Parathyroid adenoma (tissue), 2 donors: Measurements from ENCODE around the gene TYK2.

ENCODE experiments used
- H2AFZ ChIP-seq: fragments of 300-600 bp; sonication (generic); one replicate; pipeline ENCODE4 v1.7.0; 2017; ENCODE audit warnings: antibody characterized with exemption, mild to moderate bottlenecking
- H3K27ac ChIP-seq: fragments of 300-600 bp; sonication (generic); one replicate; pipeline ENCODE4 v1.7.0; 2017
- H3K27me3 ChIP-seq: fragments of 300-600 bp; sonication (generic); one replicate; pipeline ENCODE4 v1.7.0; 2017; ENCODE audit warnings: low read length; ENCODE audit not compliant: control insufficient read depth, insufficient read depth
- H3K36me3 ChIP-seq: fragments of 300-600 bp; sonication (generic); one replicate; pipeline ENCODE4 v1.7.0; 2017; ENCODE audit warnings: low read length; ENCODE audit not compliant: control insufficient read depth, insufficient read depth
- H3K4me1 ChIP-seq: fragments of 300-600 bp; sonication (generic); one replicate; pipeline ENCODE4 v1.7.0; 2017; ENCODE audit warnings: control low read depth
- H3K4me2 ChIP-seq: fragments of 300-600 bp; sonication (generic); one replicate; pipeline ENCODE4 v1.7.0; 2017; ENCODE audit warnings: low read length
- H3K4me3 ChIP-seq: fragments of 300-600 bp; sonication (generic); one replicate; pipeline ENCODE4 v1.7.0; 2017; ENCODE audit warnings: low read depth, low read length
- H3K79me2 ChIP-seq: fragments of 300-600 bp; sonication (generic); one replicate; pipeline ENCODE4 v1.7.0; 2017; ENCODE audit warnings: control low read depth
- H3K9ac ChIP-seq: fragments of 300-600 bp; sonication (generic); one replicate; pipeline ENCODE4 v1.7.0; 2017; ENCODE audit warnings: mild to moderate bottlenecking
- H3K9me3 ChIP-seq: fragments of 300-600 bp; sonication (generic); one replicate; pipeline ENCODE4 v1.7.0; 2017; ENCODE audit warnings: low read length; ENCODE audit not compliant: control insufficient read depth
- TF ChIP-seq, protein P1 (sequence below): fragments of 300-600 bp; sonication (generic); IDR thresholded peaks from one replicate; pipeline ENCODE4 v1.7.0; 2017; ENCODE audit warnings: antibody characterized with exemption, mild to moderate bottlenecking
- donor health status: primary hyperparathyroidism.

The TYK2 gene

DNA sequence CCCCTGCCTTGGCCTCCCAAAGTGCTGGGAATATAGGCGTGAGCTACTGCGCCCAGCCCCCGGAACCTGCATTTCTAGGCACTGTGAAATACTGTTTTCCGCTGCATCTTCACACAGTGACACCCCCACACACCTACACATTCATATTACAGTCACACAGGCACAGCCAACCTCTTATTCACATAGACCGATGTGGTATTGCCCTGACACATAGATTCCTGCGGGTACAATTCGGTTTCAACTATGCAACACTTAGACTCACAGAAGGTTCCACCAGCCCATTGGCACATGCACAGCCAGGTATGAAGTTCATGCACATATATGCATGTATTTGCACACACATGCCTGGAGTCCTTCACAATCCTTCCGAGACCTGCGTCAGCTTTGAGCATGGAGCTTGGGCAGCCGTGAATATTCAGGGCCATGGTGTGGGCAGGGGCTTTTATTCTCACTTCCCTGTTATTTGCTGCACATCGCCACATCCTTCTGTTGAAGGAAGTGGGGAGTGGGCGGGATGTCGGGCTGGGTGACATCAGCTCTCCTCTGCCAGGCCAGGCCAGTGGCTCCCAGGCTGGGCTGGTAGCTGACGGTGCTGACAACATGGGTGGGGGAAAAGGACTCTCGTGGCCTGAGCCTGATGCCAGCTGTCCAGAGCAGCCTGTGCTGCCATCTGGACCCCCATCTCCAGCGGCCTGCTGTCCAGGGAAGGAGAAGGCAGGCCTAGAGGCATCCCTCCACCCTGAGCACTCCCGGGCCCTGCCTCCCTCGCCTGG, 28.3 kb upstream of the TYK2 start:
- peaks cover under 1% of the 10 kb centered on the region for H3K79me2 ChIP-seq
- no peak overlapping the region for H3K27ac ChIP-seq
- no peak overlapping the region for H3K9ac ChIP-seq
- no peak overlapping the region for H3K4me2 ChIP-seq
- no peaks in the 10 kb centered on the region for H3K4me1 ChIP-seq
- H3K36me3 ChIP-seq: no peaks in the 10 kb centered on the region
- H3K27me3 ChIP-seq: no peaks in the 10 kb centered on the region
- TF ChIP-seq, protein P1, sequence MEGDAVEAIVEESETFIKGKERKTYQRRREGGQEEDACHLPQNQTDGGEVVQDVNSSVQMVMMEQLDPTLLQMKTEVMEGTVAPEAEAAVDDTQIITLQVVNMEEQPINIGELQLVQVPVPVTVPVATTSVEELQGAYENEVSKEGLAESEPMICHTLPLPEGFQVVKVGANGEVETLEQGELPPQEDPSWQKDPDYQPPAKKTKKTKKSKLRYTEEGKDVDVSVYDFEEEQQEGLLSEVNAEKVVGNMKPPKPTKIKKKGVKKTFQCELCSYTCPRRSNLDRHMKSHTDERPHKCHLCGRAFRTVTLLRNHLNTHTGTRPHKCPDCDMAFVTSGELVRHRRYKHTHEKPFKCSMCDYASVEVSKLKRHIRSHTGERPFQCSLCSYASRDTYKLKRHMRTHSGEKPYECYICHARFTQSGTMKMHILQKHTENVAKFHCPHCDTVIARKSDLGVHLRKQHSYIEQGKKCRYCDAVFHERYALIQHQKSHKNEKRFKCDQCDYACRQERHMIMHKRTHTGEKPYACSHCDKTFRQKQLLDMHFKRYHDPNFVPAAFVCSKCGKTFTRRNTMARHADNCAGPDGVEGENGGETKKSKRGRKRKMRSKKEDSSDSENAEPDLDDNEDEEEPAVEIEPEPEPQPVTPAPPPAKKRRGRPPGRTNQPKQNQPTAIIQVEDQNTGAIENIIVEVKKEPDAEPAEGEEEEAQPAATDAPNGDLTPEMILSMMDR: no peak
- no peaks in the 10 kb centered on the region for H3K9me3 ChIP-seq
- H2AFZ ChIP-seq: no peak overlapping the region
- no peak overlapping the region for H3K4me3 ChIP-seq

GRCh38 chr19:10407096-10407495, 26.7 kb upstream of the TYK2 start:
- Histone ChIP-seq H3K4me1 (no peaks in the 10 kb centered on the region), H3K36me3 (no peaks in the 10 kb centered on the region), H3K9me3 (no peaks in the 10 kb centered on the region), H3K4me3 (no peak overlapping the region), H3K79me2 (peaks cover 13% of the 10 kb centered on the region), H3K27me3 (no peaks in the 10 kb centered on the region), H3K4me2 (no peak overlapping the region), H2AFZ (no peak overlapping the region), H3K27ac (no peak overlapping the region), H3K9ac (no peak overlapping the region)
- TF ChIP-seq, protein P1: no peak

- H3K4me1 ChIP-seq: peaks cover 5% of the 10 kb centered on the region
Measured at GRCh38 chr19:10406191-10406590, 25.8 kb upstream of the TYK2 start.

DNA sequence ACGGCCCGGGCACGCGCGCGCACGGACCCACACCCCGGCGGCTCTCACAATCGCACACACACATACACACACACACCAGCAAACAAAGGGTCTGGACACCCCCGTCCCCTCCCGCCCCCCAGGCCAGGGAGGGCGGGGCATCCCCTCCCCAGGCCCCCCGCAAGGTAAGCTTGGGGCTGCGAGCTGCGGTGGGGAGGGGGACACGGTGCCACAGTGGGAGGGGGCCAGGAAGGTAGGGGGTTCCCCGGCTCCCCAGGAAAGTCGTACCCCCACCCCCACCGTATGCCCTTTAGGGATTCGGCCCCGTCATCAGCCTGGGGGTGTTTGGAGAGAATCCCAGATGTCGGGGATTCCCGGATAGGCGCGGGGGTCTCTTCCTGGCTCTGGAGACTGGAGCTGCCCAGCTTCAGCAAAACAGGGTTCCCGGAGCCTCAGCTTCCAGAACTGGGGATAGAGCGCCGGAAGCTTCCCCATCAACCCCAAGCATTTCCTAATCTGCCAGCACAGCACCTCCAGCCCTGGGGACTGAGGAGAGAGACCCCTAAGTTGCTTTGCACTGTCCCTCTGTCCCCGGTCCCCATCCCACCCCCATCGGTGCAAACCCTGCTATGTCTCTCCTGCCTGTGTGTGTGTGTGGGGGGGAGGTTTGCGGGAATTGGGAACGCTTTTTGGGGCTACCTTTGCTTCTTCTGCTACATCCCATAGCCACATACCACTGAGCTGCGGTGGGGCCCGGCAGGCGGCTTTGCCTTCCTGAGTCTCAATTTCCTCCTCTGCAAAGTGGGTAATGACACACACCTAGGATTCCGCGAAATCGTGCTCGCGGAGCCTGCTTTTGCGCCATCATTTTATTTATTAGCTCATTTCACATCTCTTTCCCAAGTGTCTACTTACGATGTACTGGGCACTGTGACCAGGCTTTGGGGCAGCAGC, 24.8 kb upstream of the TYK2 start:
- H3K36me3 ChIP-seq: no peaks in the 10 kb centered on the region
- no peak overlapping the region for H3K27ac ChIP-seq
- H3K4me3 ChIP-seq: peak overlapping the region; percentile 99
- peaks cover 14% of the 10 kb centered on the region for H3K79me2 ChIP-seq
- peak overlapping the region; percentile 100 for H3K4me2 ChIP-seq
- H3K4me1 ChIP-seq: peaks cover 5% of the 10 kb centered on the region
- H3K9ac ChIP-seq: no peak overlapping the region
- H2AFZ ChIP-seq: peak overlapping the region; percentile 93
- no peaks in the 10 kb centered on the region for H3K27me3 ChIP-seq
- H3K9me3 ChIP-seq: no peaks in the 10 kb centered on the region
- TF ChIP-seq, protein P1: no peak

More at GRCh38 chr19:10406191-10406590, 25.8 kb upstream of the TYK2 start:
- TF ChIP-seq, protein P1: no peak
- no peak overlapping the region for H3K4me3 ChIP-seq
- H3K27ac ChIP-seq: no peak overlapping the region
- no peak overlapping the region for H3K4me2 ChIP-seq
- no peaks in the 10 kb centered on the region for H3K36me3 ChIP-seq
- H3K9ac ChIP-seq: no peak overlapping the region
- H3K9me3 ChIP-seq: no peaks in the 10 kb centered on the region
- no peak overlapping the region for H2AFZ ChIP-seq
- H3K27me3 ChIP-seq: no peaks in the 10 kb centered on the region
- peaks cover 14% of the 10 kb centered on the region for H3K79me2 ChIP-seq
